ENCODE measurements around the gene SYT15B.
"Not testable (repeated sequence)": the region's sequence is repeated elsewhere in the genome, so short reads cannot be mapped to it uniquely, and the experiment has no call there.

DNA sequence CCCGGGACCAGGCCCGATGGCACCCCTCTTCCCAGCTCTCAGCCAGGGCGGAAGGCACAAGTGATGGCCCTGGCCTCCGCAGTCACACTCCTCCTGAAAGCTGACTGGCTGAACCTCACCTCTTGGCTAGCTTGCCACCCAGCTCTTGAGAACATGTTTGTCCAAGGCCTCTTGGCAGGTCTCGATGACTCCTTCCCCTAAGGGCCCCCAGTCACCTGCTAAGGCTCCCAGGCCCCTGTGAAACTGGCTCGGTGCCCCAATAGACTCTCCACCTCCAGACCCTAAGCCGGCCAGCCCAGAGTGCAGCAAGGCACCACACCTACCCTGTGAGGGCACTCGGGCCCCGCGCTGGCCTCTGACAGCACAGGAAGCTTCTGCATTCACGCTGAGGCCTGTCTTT, 4.5 kb downstream of the SYT15B start:
- TF ChIP-seq CTCF (IDR thresholded peaks at IDR 0.05; ENCODE audit: insufficient read depth, low read length, poor library complexity, severe bottlenecking); EZH2phosphoT487 (conservative IDR thresholded peaks at IDR 0.05; ENCODE audit: low read length): not testable (repeated sequence)
